ENCODE results near the gene PPP1R36.

DNA sequence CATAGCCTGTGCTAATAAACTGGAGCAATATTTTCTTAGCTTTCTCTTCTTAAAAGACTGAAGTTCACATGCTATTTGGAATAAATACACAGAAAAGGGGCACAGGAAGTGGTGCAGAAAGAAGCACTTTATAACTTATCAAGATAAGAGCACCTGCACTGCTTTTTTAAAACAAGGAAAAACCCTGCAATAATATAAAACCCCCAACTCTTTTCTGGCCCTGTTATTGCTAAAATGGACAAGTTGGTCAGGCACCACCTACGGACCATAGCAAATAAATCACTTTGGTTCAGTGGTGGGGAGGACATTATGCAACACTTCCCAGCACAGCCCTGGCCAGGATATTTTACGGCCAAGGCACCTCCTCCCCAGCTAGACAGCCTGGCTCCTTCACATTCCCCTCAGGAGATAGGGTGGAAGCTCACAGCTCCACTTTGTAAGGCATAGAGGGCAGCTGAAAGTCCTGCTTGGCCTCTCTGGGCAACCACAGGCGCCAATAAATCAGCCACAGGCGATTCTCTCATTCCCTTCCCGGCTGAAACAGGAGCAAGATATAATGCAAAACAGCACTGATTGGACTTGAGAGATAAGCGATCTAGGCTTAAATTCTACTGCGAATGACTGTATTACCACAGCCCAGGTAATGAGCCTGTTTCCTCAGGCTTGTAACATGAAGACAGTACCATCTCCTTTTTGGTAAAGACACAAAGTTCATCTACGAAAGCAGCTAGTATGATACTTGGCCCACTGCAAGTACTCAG, 48.2 kb upstream of the PPP1R36 start:
- TF ChIP-seq, protein P1, sequence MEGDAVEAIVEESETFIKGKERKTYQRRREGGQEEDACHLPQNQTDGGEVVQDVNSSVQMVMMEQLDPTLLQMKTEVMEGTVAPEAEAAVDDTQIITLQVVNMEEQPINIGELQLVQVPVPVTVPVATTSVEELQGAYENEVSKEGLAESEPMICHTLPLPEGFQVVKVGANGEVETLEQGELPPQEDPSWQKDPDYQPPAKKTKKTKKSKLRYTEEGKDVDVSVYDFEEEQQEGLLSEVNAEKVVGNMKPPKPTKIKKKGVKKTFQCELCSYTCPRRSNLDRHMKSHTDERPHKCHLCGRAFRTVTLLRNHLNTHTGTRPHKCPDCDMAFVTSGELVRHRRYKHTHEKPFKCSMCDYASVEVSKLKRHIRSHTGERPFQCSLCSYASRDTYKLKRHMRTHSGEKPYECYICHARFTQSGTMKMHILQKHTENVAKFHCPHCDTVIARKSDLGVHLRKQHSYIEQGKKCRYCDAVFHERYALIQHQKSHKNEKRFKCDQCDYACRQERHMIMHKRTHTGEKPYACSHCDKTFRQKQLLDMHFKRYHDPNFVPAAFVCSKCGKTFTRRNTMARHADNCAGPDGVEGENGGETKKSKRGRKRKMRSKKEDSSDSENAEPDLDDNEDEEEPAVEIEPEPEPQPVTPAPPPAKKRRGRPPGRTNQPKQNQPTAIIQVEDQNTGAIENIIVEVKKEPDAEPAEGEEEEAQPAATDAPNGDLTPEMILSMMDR (conservative IDR thresholded peaks at IDR 0.05 in 1 of 2, IDR thresholded peaks at IDR 0.05 in 1 of 2; ENCODE audit: low read depth in 1 of 2, low read length in 2 of 2) = no peak
- TF ChIP-seq EZH2 (IDR thresholded peaks at IDR 0.05; ENCODE audit: low read length, missing control alignments) = no peak

Data from fibroblast of lung (primary cell).